GM06990 (cell line): ENCODE measurements around the gene MOB3B.

Experiments
- DNase-seq: peaks from one replicate; pipeline ENCODE4 v3.0.0-alpha.2; 2011; ENCODE audit not compliant: insufficient read length; ENCODE audit errors: extremely low read depth
- H3K27me3 ChIP-seq: replicated peaks from 2 replicates; pipeline ENCODE4 v1.6.0; 2011; ENCODE audit warnings: low read length; ENCODE audit not compliant: control insufficient read depth, insufficient read depth
- H3K36me3 ChIP-seq: 2 replicates; pipeline ENCODE4 v1.5.1; 2011; ENCODE audit warnings: low read length; ENCODE audit not compliant: control insufficient read depth, insufficient read depth
- H3K4me3 ChIP-seq: replicated peaks from 2 replicates; pipeline ENCODE4 v1.5.1; 2011; ENCODE audit warnings: low read depth, mild to moderate bottlenecking, control low read depth, low read length
- TF ChIP-seq, protein P1 (sequence below): IDR thresholded peaks from 2 replicates; pipeline ENCODE4 v1.5.1; 2011; ENCODE audit warnings: low read length, control low read depth, mild to moderate bottlenecking, inconsistent platforms; ENCODE audit not compliant: insufficient read depth, poor library complexity, severe bottlenecking

Gene MOB3B

DNA sequence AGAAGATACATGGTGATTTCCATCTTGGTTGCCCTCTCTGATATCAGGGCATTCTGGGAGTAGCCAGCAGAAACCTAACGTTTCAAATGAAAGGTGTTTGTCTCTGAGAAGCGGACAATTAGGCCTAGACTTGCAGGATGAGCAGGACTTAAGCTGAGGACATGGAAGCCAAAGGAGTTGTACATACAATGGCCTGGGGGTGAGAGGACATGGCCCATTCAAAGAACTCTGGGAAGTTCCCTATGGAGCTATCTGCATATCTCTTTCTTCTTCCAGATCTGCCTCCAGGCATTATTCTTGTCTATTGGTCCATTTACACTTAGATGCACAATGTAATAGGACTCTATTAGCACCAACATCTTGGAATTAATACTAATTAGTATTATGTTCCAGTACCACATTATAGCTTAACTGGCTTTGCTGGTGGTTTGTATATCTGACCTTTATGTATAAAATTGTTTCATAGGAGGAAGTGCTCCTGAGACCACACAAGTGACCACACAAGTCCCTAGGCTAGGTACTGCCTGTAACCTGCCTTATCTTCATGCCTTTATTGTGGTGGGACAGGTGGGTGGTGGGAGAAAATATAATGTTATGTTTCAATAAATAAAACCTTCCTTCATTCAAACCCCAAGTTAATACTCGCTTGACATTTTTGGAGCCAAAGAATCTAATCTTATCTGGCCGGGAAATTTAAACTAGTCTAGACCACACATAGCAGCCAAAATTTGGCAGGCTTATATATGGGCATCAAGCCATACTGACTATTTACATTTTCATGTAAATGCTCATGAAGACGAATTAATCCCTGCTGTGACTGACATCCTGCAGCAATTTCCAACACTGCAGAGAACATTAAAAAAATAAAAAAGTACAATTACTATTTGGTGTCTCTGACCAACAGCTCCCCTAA is 180.6 kb downstream of the MOB3B start:
- no peaks in the 10 kb centered on the region for H3K36me3 ChIP-seq
- no peak overlapping the region for H3K4me3 ChIP-seq
- H3K27me3 ChIP-seq: no peaks in the 10 kb centered on the region
- DNase-seq: no peak
- TF ChIP-seq, protein P1, sequence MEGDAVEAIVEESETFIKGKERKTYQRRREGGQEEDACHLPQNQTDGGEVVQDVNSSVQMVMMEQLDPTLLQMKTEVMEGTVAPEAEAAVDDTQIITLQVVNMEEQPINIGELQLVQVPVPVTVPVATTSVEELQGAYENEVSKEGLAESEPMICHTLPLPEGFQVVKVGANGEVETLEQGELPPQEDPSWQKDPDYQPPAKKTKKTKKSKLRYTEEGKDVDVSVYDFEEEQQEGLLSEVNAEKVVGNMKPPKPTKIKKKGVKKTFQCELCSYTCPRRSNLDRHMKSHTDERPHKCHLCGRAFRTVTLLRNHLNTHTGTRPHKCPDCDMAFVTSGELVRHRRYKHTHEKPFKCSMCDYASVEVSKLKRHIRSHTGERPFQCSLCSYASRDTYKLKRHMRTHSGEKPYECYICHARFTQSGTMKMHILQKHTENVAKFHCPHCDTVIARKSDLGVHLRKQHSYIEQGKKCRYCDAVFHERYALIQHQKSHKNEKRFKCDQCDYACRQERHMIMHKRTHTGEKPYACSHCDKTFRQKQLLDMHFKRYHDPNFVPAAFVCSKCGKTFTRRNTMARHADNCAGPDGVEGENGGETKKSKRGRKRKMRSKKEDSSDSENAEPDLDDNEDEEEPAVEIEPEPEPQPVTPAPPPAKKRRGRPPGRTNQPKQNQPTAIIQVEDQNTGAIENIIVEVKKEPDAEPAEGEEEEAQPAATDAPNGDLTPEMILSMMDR: no peak

DNA sequence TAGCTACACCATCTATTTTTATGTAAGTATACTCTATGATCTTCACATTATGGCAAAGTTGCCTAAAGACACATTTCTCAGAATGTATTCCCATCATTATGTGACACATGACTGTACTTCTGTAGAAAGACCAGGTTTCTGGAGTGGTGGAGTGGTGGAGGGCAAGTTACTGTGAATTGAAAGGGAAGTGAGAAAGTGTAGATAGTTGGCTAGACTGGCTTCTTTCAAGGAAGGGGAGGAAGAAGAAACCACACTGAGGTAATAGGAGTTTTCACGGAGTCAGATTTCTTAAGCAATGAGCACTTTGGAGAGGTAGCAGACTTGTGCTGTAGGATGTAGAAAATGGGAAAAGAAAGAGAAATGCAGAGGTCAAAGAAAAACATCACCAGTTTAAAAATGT is 181.7 kb downstream of the MOB3B start:
- DNase-seq: no peak
- Histone ChIP-seq H3K4me3 (no peak overlapping the region), H3K36me3 (no peaks in the 10 kb centered on the region), H3K27me3 (no peaks in the 10 kb centered on the region)
- TF ChIP-seq, protein P1: no peak

DNA sequence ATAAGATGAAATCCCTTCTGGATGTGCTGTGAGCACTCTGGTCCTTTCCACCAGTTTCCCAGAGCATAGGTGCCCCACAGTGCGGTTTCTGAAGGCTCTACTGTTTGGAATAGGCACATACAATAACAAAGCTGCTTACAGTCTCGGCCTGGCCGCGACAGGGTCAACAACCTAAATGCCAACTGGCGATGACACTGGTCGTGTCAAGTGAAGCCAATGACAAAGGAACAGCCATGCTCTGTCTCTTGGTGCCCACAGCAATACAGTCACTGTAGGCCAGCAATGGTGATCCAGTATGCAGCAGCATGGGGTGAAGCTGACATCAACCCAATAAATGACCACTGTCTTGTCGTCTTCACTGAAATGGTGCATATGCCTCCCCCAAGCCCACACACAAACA is 184.8 kb downstream of the MOB3B start:
- no peak for DNase-seq
- TF ChIP-seq, protein P1: no peak
- Histone ChIP-seq H3K27me3 (no peaks in the 10 kb centered on the region), H3K36me3 (no peaks in the 10 kb centered on the region), H3K4me3 (no peak overlapping the region)

DNA sequence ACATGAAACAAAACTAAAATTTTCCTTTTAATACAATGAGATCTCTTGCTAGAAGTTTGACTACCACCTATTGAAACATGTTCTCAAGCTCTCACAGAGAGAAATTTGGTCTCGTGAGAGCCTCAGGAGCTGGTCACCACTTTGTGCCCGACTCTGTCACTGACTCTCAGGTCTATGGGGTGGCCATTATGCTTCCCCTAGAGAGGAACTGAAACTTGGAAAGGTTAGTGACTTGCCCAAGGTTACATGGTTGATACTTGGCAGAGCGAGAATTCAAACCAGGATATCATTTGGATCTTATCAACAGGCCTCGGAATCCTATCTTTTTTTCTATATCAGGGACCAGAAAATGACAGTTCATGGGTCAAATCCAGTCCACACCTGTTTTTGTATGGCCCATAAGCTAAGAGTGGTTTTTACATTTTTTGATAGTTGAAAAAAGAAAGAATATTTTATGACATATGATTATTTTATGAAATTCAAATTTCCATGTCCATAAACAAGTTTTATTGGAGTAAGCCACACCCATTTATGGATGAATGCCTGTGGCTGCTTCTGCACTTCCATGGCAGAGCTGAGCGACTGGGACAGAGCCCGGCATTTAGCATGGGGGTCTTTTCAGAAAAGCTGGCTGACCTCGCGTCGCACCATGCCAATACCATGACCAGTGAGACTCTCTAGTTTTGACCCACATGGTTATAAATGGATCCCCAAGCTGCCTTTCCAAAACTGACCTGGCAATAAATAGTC is 187.9 kb downstream of the MOB3B start:
- DNase-seq: no peak
- no peaks in the 10 kb centered on the region for H3K27me3 ChIP-seq
- TF ChIP-seq, protein P1: no peak

DNA sequence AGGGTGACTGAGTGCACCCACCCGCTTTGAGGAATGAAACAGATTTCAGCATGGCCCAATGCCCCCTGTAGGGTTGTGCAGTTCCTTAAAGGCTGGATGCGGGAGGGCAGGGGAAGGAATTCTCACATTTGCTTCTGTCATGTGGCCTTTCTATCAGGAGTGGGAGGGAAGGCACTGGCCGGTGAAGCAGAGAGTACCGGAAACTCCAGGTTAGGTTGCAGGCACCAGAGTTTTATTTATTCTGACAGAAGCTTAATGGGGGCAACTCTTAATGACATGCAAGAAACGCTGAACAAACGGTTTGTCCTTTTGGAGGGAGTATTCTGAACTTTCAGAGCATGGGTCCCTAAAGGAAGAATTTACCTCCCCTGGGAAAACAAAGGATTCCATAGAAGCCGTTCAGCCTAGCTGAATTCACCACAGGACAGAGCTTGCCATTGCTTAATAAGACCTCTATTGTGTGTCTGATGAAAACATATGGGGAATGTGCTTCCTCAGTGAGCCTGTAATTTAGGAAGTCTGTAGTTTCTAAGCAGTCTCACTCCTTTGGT is 188.6 kb downstream of the MOB3B start:
- Histone ChIP-seq H3K4me3 (no peak overlapping the region), H3K27me3 (no peaks in the 10 kb centered on the region), H3K36me3 (no peaks in the 10 kb centered on the region)
- DNase-seq: no peak
- TF ChIP-seq, protein P1: no peak

More for the DNA sequence above, 187.9 kb downstream of the MOB3B start:
- Histone ChIP-seq H3K36me3 (no peaks in the 10 kb centered on the region), H3K4me3 (no peak overlapping the region)
